ENCODE data around the gene IQCE. TPM values are rescaled to one million over a fixed set of nuclear protein-coding genes. Genes with fewer than 3 reads are reported as not detected.

The IQCE gene
- total RNA-seq, 4 donors from 2014 or later = 9.7 to 23.5 (median 15.6) TPM

GRCh38 chr7:2545746-2546425 is 12.9 kb upstream of the IQCE start:
- 94 to 95% methylated on average over 4 to 11 of the region's 20 CpGs for WGBS, 2 donors (ENCODE audit: low coverage in 1 of 2)
- Histone ChIP-seq H3K27me3 (no peaks in the 10 kb centered on the region), H3K4me1 (no peaks in the 10 kb centered on the region), H3K27ac (no peak overlapping the region), H3K4me3 (no peak overlapping the region), H3K9me3 (no peaks in the 10 kb centered on the region), H3K36me3 (peaks cover 0 to 99% of the 10 kb centered on the region in 2 donors)
- ATAC-seq = no peak
- TF ChIP-seq POLR2AphosphoS5 (IDR thresholded peaks at IDR 0.05) (no peak), EP300 (IDR thresholded peaks at IDR 0.05) (no peak), CTCF (IDR thresholded peaks at IDR 0.05) (no peak), POLR2A (IDR thresholded peaks at IDR 0.05) (no peak)

GRCh38 chr7:2546776-2547586 is 11.8 kb upstream of the IQCE start:
- H3K36me3 ChIP-seq = peaks cover 0 to 95% of the 10 kb centered on the region in 2 donors
- 96 to 100% methylated on average over 1 to 12 of the region's 31 CpGs for WGBS, 2 donors (ENCODE audit: low coverage in 1 of 2)
- TF ChIP-seq EP300 (IDR thresholded peaks at IDR 0.05) = no peak
- TF ChIP-seq POLR2A (IDR thresholded peaks at IDR 0.05) = no peak
- TF ChIP-seq CTCF (IDR thresholded peaks at IDR 0.05) = no peak
- TF ChIP-seq POLR2AphosphoS5 (IDR thresholded peaks at IDR 0.05) = no peak

GRCh38 chr7:2551418-2551817 is 7.4 kb upstream of the IQCE start:
- no peak overlapping the region for H3K27ac ChIP-seq
- 88 to 98% methylated on average over 1 to 5 of the region's 8 CpGs for WGBS, 2 donors (ENCODE audit: low coverage in 1 of 2)

More at GRCh38 chr7:2546776-2547586, 11.8 kb upstream of the IQCE start:
- ATAC-seq = no peak
- H3K4me1 ChIP-seq = no peaks in the 10 kb centered on the region
- no peaks in the 10 kb centered on the region for H3K27me3 ChIP-seq
- H3K27ac ChIP-seq = no peak overlapping the region
- no peak overlapping the region for H3K4me3 ChIP-seq
- H3K9me3 ChIP-seq = no peaks in the 10 kb centered on the region

GRCh38 chr7:2553108-2553507 is 5.7 kb upstream of the IQCE start:
- no peaks in the 10 kb centered on the region for H3K27me3 ChIP-seq
- 87% methylated on average over 6 of the region's 10 CpGs; no CpG with 5 or more reads in 1 of the 2 donors for WGBS, 2 donors (ENCODE audit: low coverage in 1 of 2)
- peaks cover 0 to 48% (median 19%) of the 10 kb centered on the region in 3 donors for H3K4me1 ChIP-seq
- H3K36me3 ChIP-seq = peaks cover 0 to 44% of the 10 kb centered on the region in 2 donors
- TF ChIP-seq EP300 (IDR thresholded peaks at IDR 0.05) = no peak
- TF ChIP-seq POLR2AphosphoS5 (IDR thresholded peaks at IDR 0.05) = no peak
- TF ChIP-seq CTCF (IDR thresholded peaks at IDR 0.05) = no peak
- TF ChIP-seq POLR2A (IDR thresholded peaks at IDR 0.05) = no peak
- no peaks in the 10 kb centered on the region for H3K9me3 ChIP-seq
- H3K4me3 ChIP-seq = no peak overlapping the region
- no peak overlapping the region for H3K27ac ChIP-seq
- no peak for ATAC-seq

More at GRCh38 chr7:2551418-2551817, 7.4 kb upstream of the IQCE start:
- no peak for ATAC-seq
- H3K4me3 ChIP-seq = no peak overlapping the region
- H3K36me3 ChIP-seq = peaks cover 0 to 61% of the 10 kb centered on the region in 2 donors
- peaks cover 0 to 36% (median 17%) of the 10 kb centered on the region in 3 donors for H3K4me1 ChIP-seq
- no peaks in the 10 kb centered on the region for H3K9me3 ChIP-seq
- TF ChIP-seq POLR2A (IDR thresholded peaks at IDR 0.05) (no peak), POLR2AphosphoS5 (IDR thresholded peaks at IDR 0.05) (no peak), CTCF (IDR thresholded peaks at IDR 0.05) (no peak)
- no peaks in the 10 kb centered on the region for H3K27me3 ChIP-seq

All from gastroesophageal sphincter (tissue), 4 donors.